Esophagus (tissue), 2 donors: ENCODE results near the gene RNU1-4. TPM values are rescaled to one million over a fixed set of nuclear protein-coding genes. Genes with fewer than 3 reads are reported as not detected.
"Not testable (repeated sequence)": the region's sequence is repeated elsewhere in the genome, so short reads cannot be mapped to it uniquely, and the experiment has no call there.

Experiments used
- H3K27ac ChIP-seq, 2 donors: one replicate each; pipeline ENCODE4 v1.5.1; 2013; ENCODE audit warnings: low read depth in 2 of 2, mild to moderate bottlenecking in 2 of 2, inconsistent platforms in 1 of 2, low read length in 1 of 2, moderate library complexity in 1 of 2
- H3K27me3 ChIP-seq, 2 donors: one replicate each; pipeline ENCODE4 v1.6.1; 2013; ENCODE audit warnings: low read length in 2 of 2, control low read depth in 1 of 2, mild to moderate bottlenecking in 1 of 2; ENCODE audit not compliant: insufficient read depth in 2 of 2, control insufficient read depth in 1 of 2
- H3K36me3 ChIP-seq, 2 donors: one replicate each; pipeline ENCODE4 v1.6.1; 2013; ENCODE audit warnings: low read length in 1 of 2; ENCODE audit not compliant: control insufficient read depth in 2 of 2, insufficient read depth in 2 of 2
- H3K4me1 ChIP-seq, 2 donors: one replicate each; pipeline ENCODE4 v1.6.1; 2013; ENCODE audit warnings: low read length in 1 of 2; ENCODE audit not compliant: control insufficient read depth in 2 of 2, insufficient read depth in 2 of 2
- H3K4me3 ChIP-seq, 2 donors: one replicate each; pipeline ENCODE4 v1.5.1; 2013; ENCODE audit warnings: low read length in 2 of 2, mild to moderate bottlenecking in 2 of 2, low read depth in 1 of 2, moderate library complexity in 1 of 2
- H3K9me3 ChIP-seq, 2 donors: one replicate each; pipeline ENCODE4 v1.6.1; 2013; ENCODE audit warnings: mild to moderate bottlenecking in 2 of 2, low read depth in 1 of 2, low read length in 1 of 2, moderate library complexity in 1 of 2; ENCODE audit not compliant: control insufficient read depth in 2 of 2, insufficient read depth in 1 of 2
- WGBS, 2 donors: extraction: QIAGEN DNeasy Blood & Tissue Kit; methylation state at CpG; one replicate each; pipeline ENCODE4 v1.1.7; 2013; 5-methylcytosine and 5-hydroxymethylcytosine counted together
- polyA plus RNA-seq, 2 donors: library from polyadenylated mRNA; stranded (reverse); fragments of 200-250 nt; gene quantifications; one replicate each; pipeline ENCODE4 v1.2.3, GENCODE V29; 2013
- donor health status: healthy with polysubstance abuse.
- donor health status: Bipolar disorder and iron deficiency.

The RNU1-4 gene
- polyA plus RNA-seq, 2 donors: not detected

DNA sequence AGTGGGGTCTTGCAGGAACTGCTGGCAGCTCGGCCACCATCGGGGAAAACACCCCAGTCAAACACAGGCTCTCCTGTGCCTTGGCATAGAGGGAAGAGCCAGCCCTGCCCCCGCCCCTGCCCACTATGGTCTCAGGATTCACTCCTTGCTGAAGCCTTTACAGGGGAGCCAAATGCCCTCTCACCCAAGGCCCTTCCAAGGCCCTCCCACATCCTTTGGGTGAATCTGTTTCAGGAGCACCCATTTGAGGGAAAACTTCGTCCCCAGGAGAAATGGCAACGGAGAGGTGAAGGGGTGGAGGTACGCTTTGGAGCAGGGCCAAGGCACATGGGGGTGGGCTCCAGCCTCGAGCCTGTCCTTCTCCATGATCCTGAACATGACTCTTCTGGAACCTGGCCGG, 35.9 kb downstream of the RNU1-4 start:
- not testable (repeated sequence) for H3K27ac ChIP-seq, H3K4me3 ChIP-seq, H3K4me1 ChIP-seq, H3K9me3 ChIP-seq, H3K27me3 ChIP-seq, H3K36me3 ChIP-seq
- WGBS, 2 donors: 76 to 91% methylated on average over 4 of the region's 8 CpGs

DNA sequence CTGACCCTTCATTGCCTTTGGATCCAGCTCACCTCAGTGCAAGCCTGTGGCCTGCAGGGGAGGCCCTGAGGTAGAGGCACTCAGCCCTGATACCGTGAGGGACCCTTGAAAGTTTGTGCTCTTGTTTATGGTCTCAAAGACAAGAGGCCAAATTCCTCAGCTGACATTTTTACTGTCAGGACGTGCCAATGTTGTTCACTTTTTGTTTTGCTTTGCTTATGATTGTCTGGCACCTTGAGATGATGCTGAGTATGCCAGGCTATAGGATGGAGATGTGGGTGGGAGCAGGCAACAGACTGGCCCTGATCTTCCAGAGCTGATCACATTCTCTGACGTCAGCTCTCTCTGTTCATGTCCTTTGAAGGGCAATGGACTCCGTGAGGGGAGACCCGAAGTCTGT, 36.5 kb downstream of the RNU1-4 start:
- H3K4me1 ChIP-seq, H3K9me3 ChIP-seq, H3K27me3 ChIP-seq, H3K36me3 ChIP-seq, H3K27ac ChIP-seq, H3K4me3 ChIP-seq: not testable (repeated sequence)
- 81 to 86% methylated on average over 5 of the region's 5 CpGs for WGBS, 2 donors

DNA sequence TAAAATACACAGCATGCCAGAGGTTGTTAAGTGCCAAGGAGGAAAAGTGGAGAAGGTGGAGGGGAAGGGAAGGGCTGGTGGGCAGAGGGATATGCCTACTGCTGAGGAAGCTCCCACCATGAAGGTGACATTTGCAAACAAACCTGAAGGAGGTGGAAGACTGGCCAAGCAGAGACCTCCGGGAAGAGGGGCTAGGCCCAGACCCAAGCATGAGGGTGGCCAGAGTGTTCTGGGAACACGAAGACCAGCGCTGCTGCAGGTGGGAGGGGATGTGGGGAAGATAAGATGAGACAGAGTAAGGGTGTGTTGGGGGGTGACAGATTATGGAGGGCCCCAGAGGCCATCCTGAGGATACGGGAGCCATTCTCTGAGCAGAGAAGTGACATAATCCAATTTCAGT, 37.5 kb downstream of the RNU1-4 start:
- WGBS, 2 donors: 89 to 91% methylated on average over 4 of the region's 4 CpGs
- not testable (repeated sequence) for H3K9me3 ChIP-seq, H3K4me3 ChIP-seq, H3K36me3 ChIP-seq, H3K27me3 ChIP-seq, H3K27ac ChIP-seq, H3K4me1 ChIP-seq

DNA sequence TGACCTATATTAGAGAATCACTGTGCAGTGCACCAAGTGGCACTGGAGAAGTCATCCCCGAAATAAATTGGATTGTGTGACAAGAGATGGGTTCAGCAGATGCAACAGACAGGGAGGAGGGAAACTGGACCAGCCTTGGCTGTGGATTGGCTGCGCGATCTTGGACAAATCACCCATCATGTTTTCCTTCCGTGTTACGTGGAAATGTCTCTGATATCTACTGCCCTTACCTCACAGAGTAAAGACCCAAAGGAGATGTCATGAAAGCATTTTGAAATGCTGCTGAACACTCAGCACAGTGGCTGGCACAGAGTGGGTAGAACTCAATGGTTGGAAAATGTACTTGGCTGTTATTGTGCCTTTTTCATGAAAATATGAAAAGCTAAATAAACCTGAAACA, 39.2 kb downstream of the RNU1-4 start:
- H3K27me3 ChIP-seq, H3K27ac ChIP-seq, H3K36me3 ChIP-seq, H3K9me3 ChIP-seq, H3K4me3 ChIP-seq, H3K4me1 ChIP-seq: not testable (repeated sequence)
- 88 to 90% methylated on average over 5 of the region's 5 CpGs for WGBS, 2 donors

DNA sequence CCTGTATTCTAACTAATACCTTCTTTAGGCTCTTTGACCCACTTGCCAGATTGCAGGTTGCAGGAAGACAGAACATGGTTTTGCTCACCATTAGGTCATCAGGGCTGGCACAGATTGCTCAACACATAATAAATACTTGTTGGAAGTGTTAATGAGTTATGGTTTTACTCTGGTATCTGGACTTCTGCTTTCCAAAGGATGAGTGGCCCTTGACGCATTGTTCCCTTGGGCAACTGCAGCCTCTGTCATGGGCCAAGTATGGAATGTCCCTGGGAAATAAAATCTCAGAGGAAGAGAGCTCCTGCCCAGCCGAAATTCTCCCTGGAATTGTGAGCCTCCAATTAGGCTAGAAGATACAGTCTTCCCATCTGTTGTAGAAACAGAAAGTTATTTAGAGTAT, 40.7 kb downstream of the RNU1-4 start:
- not testable (repeated sequence) for H3K9me3 ChIP-seq, H3K27ac ChIP-seq, H3K4me1 ChIP-seq, H3K4me3 ChIP-seq, H3K36me3 ChIP-seq, H3K27me3 ChIP-seq
- WGBS, 2 donors: no CpG with 5 or more reads among the region's 2 CpGs

DNA sequence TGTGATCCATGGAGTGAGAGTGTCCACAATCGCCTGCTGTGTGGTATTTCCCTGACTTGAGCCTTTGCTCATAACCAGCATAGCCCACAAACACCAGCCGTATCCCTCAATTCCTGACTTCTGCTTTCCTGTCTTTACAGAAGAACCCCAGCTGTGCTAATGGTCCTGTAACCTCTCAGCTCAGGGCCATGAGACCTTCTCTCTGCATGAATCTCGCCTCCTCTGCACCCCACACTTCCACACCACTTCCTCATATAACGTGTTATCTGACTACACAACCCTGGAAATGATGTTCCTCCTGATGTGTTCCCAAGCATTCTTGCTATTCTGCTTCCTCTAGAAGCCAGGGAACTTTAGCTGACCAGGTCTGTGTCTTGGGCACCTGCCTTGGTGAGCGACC, 41.3 kb downstream of the RNU1-4 start:
- not testable (repeated sequence) for H3K27me3 ChIP-seq, H3K4me1 ChIP-seq, H3K9me3 ChIP-seq, H3K4me3 ChIP-seq, H3K36me3 ChIP-seq, H3K27ac ChIP-seq
- WGBS, 2 donors: 74 to 75% methylated on average over 3 of the region's 5 CpGs

DNA sequence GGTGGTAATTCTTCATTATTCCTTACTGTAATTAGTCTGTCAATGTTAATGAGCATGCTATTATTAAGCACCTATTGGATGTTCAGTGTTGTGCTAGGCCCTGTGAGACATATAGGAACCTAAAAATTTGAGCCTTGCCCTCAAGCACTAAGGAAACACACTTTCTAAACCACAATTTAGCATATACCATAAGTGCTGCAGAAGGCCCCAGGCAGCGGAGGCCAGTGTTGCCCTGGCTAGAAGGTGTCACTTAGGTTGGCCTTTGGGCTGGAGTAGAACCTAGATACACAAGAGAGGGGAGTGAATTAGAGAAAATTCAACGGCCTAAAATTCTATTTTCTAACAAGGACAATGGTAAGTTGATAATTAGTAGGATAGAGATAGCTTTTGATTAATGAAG, 44.6 kb downstream of the RNU1-4 start:
- WGBS, 2 donors: no CpG with 5 or more reads among the region's 2 CpGs
- H3K4me3 ChIP-seq, H3K36me3 ChIP-seq, H3K4me1 ChIP-seq, H3K27ac ChIP-seq, H3K9me3 ChIP-seq, H3K27me3 ChIP-seq: not testable (repeated sequence)

DNA sequence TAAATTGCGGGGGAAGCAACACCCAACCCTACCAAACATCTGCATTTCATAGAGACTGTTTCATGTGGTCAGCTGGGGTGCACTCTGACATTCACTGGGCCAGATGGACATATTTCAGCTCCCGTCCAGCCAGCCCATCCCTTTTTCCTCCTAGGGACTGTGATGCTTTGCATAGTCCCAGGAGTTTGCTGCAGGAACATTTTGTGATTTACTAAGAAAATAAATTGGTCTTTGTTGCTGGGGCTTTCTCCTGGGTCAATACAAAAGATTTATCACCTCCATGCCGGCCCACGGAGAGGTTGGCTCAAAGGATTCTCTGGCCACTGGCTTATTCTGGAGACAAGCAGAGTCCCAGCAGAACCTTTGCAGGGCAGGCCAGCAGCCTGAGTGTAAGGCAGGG, 46.0 kb downstream of the RNU1-4 start:
- H3K4me3 ChIP-seq, H3K9me3 ChIP-seq, H3K27ac ChIP-seq, H3K4me1 ChIP-seq, H3K27me3 ChIP-seq, H3K36me3 ChIP-seq: not testable (repeated sequence)
- WGBS, 2 donors: 58 to 65% methylated on average over 4 of the region's 4 CpGs

DNA sequence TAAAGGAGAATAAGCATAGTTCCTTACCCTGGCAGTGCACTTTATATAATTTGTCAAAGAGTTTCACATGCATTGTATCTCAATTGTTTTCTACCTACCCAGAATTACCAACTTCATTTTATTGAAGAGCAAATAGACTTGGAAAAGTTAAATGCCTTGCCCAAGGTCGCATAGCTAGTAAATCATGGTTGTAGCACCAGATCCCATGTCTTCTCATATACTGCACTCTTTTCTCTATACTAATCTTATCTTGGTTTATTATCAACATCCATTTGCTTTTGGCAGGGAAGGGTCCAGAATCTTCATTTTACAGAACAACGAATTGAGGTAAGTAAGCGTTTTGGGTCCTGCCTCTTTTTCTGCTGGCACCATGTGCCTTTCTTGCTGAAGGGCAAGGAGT, 46.9 kb downstream of the RNU1-4 start:
- not testable (repeated sequence) for H3K27ac ChIP-seq, H3K36me3 ChIP-seq, H3K4me3 ChIP-seq, H3K9me3 ChIP-seq, H3K4me1 ChIP-seq, H3K27me3 ChIP-seq
- 94 to 95% methylated on average over 1 to 2 of the region's 3 CpGs for WGBS, 2 donors

DNA sequence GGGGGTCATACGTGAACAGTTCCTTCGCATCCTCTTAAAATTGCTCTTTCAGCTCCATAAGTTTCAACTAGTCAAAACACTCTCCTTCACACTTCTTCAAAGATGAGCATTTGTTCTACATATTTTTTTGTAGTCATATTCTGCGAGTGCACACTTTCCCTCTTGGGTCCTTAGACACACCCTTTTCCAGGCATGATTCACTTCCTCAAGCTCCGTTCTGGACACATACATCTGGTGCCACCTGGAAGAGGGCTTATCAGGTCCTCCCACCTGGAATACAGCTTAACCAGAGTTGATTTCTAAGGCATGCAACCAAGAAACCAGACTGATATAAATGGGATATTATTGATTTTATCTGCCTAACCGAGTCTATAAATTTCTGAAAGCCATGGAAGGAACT, 47.4 kb downstream of the RNU1-4 start:
- H3K27me3 ChIP-seq, H3K36me3 ChIP-seq, H3K27ac ChIP-seq, H3K9me3 ChIP-seq, H3K4me1 ChIP-seq, H3K4me3 ChIP-seq: not testable (repeated sequence)
- WGBS, 2 donors: 49 to 53% methylated on average over 3 of the region's 5 CpGs
